ENCODE results near the gene NQO1.

The NQO1 gene

GRCh38 chr16:69712277-69712676 lies 14.1 kb downstream of the NQO1 start:
- TF ChIP-seq CTCF (IDR thresholded peaks at IDR 0.05; ENCODE audit: unreplicated experiment in 3 of 3), result no peak
- Mint-ChIP-seq H3K27me3 (ENCODE audit: low read depth) (no peaks in the 10 kb centered on the region), H3K36me3 (ENCODE audit: low read depth) (peaks cover 52% of the 10 kb centered on the region), H3K9me3 (no peaks in the 10 kb centered on the region), H3K4me3 (no peak overlapping the region), H3K4me1 (peaks cover 10% of the 10 kb centered on the region), H3K27ac (no peak overlapping the region)

GRCh38 chr16:69711115-69711740 lies 15.1 kb downstream of the NQO1 start:
- peak overlapping the region in 2 of 3 experiments; percentile 61 to 74 for H3K27ac Mint-ChIP-seq
- H3K9me3 Mint-ChIP-seq, result no peaks in the 10 kb centered on the region
- peaks cover 44% of the 10 kb centered on the region for H3K36me3 Mint-ChIP-seq (ENCODE audit: low read depth)
- H3K4me3 Mint-ChIP-seq, result no peak overlapping the region
- H3K4me1 Mint-ChIP-seq, result peaks cover 10% of the 10 kb centered on the region
- no peak for TF ChIP-seq CTCF (IDR thresholded peaks at IDR 0.05; ENCODE audit: unreplicated experiment in 3 of 3)
- no peaks in the 10 kb centered on the region for H3K27me3 Mint-ChIP-seq (ENCODE audit: low read depth)

GRCh38 chr16:69709456-69710084 lies 16.8 kb downstream of the NQO1 start:
- H3K27me3 Mint-ChIP-seq (ENCODE audit: low read depth), result no peaks in the 10 kb centered on the region
- no peak overlapping the region for H3K4me3 Mint-ChIP-seq
- TF ChIP-seq CTCF (IDR thresholded peaks at IDR 0.05; ENCODE audit: unreplicated experiment in 3 of 3), result peak; percentile 61 to 82 (median 67)
- peaks cover 38% of the 10 kb centered on the region for H3K36me3 Mint-ChIP-seq (ENCODE audit: low read depth)
- H3K9me3 Mint-ChIP-seq, result no peaks in the 10 kb centered on the region
- H3K27ac Mint-ChIP-seq, result peak overlapping the region; percentile 26 to 74 (median 69)
- peaks cover 10% of the 10 kb centered on the region for H3K4me1 Mint-ChIP-seq

GRCh38 chr16:69707920-69708683 lies 18.3 kb downstream of the NQO1 start:
- Mint-ChIP-seq H3K4me3 (no peak overlapping the region), H3K27me3 (ENCODE audit: low read depth) (no peaks in the 10 kb centered on the region), H3K36me3 (ENCODE audit: low read depth) (peaks cover 42% of the 10 kb centered on the region), H3K4me1 (peaks cover 10% of the 10 kb centered on the region), H3K27ac (peak overlapping the region; percentile 28 to 88 (median 44)), H3K9me3 (no peaks in the 10 kb centered on the region)
- no peak for TF ChIP-seq CTCF (IDR thresholded peaks at IDR 0.05; ENCODE audit: unreplicated experiment in 3 of 3)

DNA sequence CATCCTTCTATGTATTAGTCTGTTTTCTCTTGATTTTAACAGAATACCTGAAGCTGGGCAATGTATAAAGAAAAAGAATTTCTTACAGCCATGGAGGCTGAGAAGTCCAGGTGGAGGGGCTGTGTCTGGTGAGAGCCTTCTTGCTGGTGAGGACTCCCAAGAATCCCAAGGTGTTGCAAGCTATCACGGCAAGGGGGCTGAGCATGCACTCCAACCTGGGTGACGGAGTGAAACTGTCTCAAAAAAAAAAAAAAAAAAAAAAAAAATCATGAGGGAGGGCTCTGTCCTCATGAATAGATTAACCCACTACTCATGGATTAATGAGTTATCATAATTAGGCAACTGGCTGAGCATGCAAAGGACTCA lies 19.4 kb downstream of the NQO1 start:
- Mint-ChIP-seq H3K4me1 (peaks cover 10% of the 10 kb centered on the region), H3K27me3 (ENCODE audit: low read depth) (no peaks in the 10 kb centered on the region), H3K9me3 (no peaks in the 10 kb centered on the region), H3K36me3 (ENCODE audit: low read depth) (peaks cover 34% of the 10 kb centered on the region), H3K27ac (peak overlapping the region; percentile 41 to 86 (median 67)), H3K4me3 (no peak overlapping the region)
- TF ChIP-seq CTCF (IDR thresholded peaks at IDR 0.05; ENCODE audit: unreplicated experiment in 3 of 3), result no peak

Measured in nephron (organoid).